Trophoblast cell (in vitro differentiated cells and primary cell): ENCODE results near the gene SLCO2B1.

Experiments
- DNase-seq, 2 donors: peaks; one replicate each; pipeline ENCODE4 v3.0.0-alpha.2; 2016
- H2AFZ ChIP-seq: 2 replicates; pipeline ENCODE4 v1.6.1; 2013; ENCODE audit warnings: low read length, moderate library complexity, mild to moderate bottlenecking; ENCODE audit not compliant: insufficient read depth, poor library complexity
- H2AK5ac ChIP-seq: 2 replicates; pipeline ENCODE4 v1.6.1; 2013; ENCODE audit warnings: mild to moderate bottlenecking, low read length
- H2BK120ac ChIP-seq: 2 replicates; pipeline ENCODE4 v1.6.1; 2013; ENCODE audit warnings: low read length, mild to moderate bottlenecking, moderate library complexity; ENCODE audit not compliant: insufficient read depth, poor library complexity
- H2BK12ac ChIP-seq: 2 replicates; pipeline ENCODE4 v1.6.1; 2013; ENCODE audit warnings: mild to moderate bottlenecking, low read length, moderate library complexity
- H2BK5ac ChIP-seq: 2 replicates; pipeline ENCODE4 v1.6.1; 2013; ENCODE audit warnings: low read length, low read depth, moderate library complexity, mild to moderate bottlenecking; ENCODE audit not compliant: poor library complexity
- H3K14ac ChIP-seq: 2 replicates; pipeline ENCODE4 v1.6.1; 2013; ENCODE audit warnings: mild to moderate bottlenecking, low read length
- H3K18ac ChIP-seq: 2 replicates; pipeline ENCODE4 v1.6.1; 2013; ENCODE audit warnings: mild to moderate bottlenecking, low read length
- H3K23ac ChIP-seq: 2 replicates; pipeline ENCODE4 v1.6.1; 2013; ENCODE audit warnings: low read length
- H3K27ac ChIP-seq: 2 replicates; pipeline ENCODE4 v1.5.1; 2013; ENCODE audit warnings: low read depth, mild to moderate bottlenecking, inconsistent platforms, low read length, moderate library complexity
- H3K27me3 ChIP-seq: 2 replicates; pipeline ENCODE4 v1.6.1; 2013; ENCODE audit warnings: inconsistent platforms, mild to moderate bottlenecking, low read length, moderate library complexity; ENCODE audit not compliant: insufficient read depth
- H3K36me3 ChIP-seq, 2 experiments: 1 replicate in 1 of 2; 2 replicates in 1 of 2; pipeline ENCODE4 v1.6.1; 2013; ENCODE audit warnings: low read length in 2 of 2, mild to moderate bottlenecking in 2 of 2, moderate library complexity in 1 of 2; ENCODE audit not compliant: insufficient read depth in 2 of 2, control insufficient read depth in 1 of 2
- H3K4ac ChIP-seq: 2 replicates; pipeline ENCODE4 v1.6.1; 2013; ENCODE audit warnings: low read depth, mild to moderate bottlenecking, low read length, moderate library complexity
- H3K4me1 ChIP-seq, 2 experiments: 1 replicate in 1 of 2; 2 replicates in 1 of 2; pipeline ENCODE4 v1.6.1; 2013; ENCODE audit warnings: low read length in 2 of 2, mild to moderate bottlenecking in 2 of 2, moderate library complexity in 1 of 2; ENCODE audit not compliant: insufficient read depth in 2 of 2, control insufficient read depth in 1 of 2
- H3K4me2 ChIP-seq: 2 replicates; pipeline ENCODE4 v1.6.1; 2013; ENCODE audit warnings: inconsistent platforms, mild to moderate bottlenecking, low read length, moderate library complexity
- H3K4me3 ChIP-seq: 2 replicates; pipeline ENCODE4 v1.5.1; 2013; ENCODE audit warnings: mild to moderate bottlenecking, low read depth, low read length, inconsistent platforms
- H3K79me1 ChIP-seq: one replicate; pipeline ENCODE4 v1.6.1; 2013; ENCODE audit warnings: low read length
- H3K79me2 ChIP-seq: 2 replicates; pipeline ENCODE4 v1.6.1; 2013; ENCODE audit warnings: low read length, mild to moderate bottlenecking; ENCODE audit not compliant: control insufficient read depth, insufficient read depth, poor library complexity
- H3K9ac ChIP-seq: 2 replicates; pipeline ENCODE4 v1.6.1; 2013; ENCODE audit warnings: mild to moderate bottlenecking, low read length
- H3K9me3 ChIP-seq: 2 replicates; pipeline ENCODE4 v1.6.1; 2013; ENCODE audit warnings: low read depth, mild to moderate bottlenecking, control low read depth, inconsistent platforms, low read length; ENCODE audit not compliant: insufficient read depth
- H4K12ac ChIP-seq: 2 replicates; pipeline ENCODE4 v1.6.1; 2013; ENCODE audit warnings: low read depth, mild to moderate bottlenecking, low read length, moderate library complexity
- H4K8ac ChIP-seq: 2 replicates; pipeline ENCODE4 v1.6.1; 2013; ENCODE audit warnings: low read depth, mild to moderate bottlenecking, low read length, moderate library complexity
- H4K91ac ChIP-seq: one replicate; pipeline ENCODE4 v1.6.1; 2013; ENCODE audit warnings: low read depth, mild to moderate bottlenecking, low read length, moderate library complexity
- WGBS: extraction: QIAGEN DNeasy Blood & Tissue Kit; methylation state at CpG from one replicate; pipeline ENCODE4 v1.1.7; 2013; ENCODE audit warnings: missing lambda C conversion rate; ENCODE audit not compliant: insufficient read length, insufficient coverage; ENCODE audit errors: extremely low coverage; 5-methylcytosine and 5-hydroxymethylcytosine counted together

The SLCO2B1 gene

DNA sequence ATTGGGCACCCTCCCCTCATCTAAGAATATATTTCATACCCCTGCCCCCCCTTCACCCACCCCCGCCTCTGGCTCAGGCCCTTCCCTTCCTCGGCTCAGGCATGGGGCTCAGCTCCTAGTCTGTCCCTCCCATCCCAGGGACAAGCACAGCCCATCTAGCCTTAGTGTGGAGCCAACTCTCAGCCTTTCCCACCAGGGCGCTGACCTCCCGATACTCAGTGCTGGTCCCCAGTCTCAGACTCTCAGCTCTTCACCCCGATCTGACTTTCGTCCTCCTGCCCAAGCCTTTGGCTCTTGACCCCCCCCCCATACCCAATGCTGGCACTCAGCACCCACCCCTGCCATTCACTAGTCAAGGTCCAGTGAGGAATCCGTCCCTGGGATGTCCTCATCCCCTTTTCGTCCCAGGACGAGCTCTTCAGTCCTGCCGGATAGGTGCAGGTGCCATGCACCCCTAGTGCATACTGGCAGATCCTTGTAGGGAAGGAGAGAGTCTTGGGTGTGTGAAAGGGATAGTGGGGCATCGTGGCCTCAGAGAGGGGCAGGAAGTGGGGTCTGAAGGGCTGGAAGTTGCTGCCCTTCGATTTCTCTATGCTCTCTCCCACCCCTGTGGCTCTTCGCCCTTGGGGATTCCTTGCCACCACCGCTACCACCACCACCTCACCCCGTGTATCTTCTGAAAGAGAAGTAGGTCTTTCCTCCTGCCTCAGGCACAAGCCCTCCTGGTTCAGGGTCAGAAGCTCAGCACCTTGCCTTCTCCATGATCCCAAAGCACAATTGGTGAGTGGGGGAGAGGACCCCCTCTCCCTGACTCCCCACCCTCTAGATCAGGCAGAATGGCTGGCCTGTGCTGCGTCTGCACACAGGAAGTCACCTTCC, 92.1 kb downstream of the SLCO2B1 start:
- Histone ChIP-seq H4K8ac (no peak overlapping the region), H3K18ac (no peak overlapping the region), H3K36me3 (no peaks in the 10 kb centered on the region), H2AFZ (no peak overlapping the region), H3K4ac (no peak overlapping the region), H2BK12ac (no peak overlapping the region), H4K91ac (no peak overlapping the region), H3K23ac (no peak overlapping the region), H3K27me3 (peaks cover 37% of the 10 kb centered on the region), H3K4me1 (peaks cover 5 to 9% of the 10 kb centered on the region in 2 experiments), H2BK120ac (no peak overlapping the region), H3K79me2 (no peaks in the 10 kb centered on the region), H3K14ac (no peak overlapping the region), H3K79me1 (no peaks in the 10 kb centered on the region), H3K27ac (no peak overlapping the region), H3K4me3 (no peak overlapping the region), H2AK5ac (no peak overlapping the region), H3K4me2 (no peak overlapping the region), H3K9me3 (peaks cover 11% of the 10 kb centered on the region), H4K12ac (no peak overlapping the region), H2BK5ac (no peak overlapping the region), H3K9ac (no peak overlapping the region)
- no peak for DNase-seq
- WGBS, result no CpG with 5 or more reads among the region's 16 CpGs

DNA sequence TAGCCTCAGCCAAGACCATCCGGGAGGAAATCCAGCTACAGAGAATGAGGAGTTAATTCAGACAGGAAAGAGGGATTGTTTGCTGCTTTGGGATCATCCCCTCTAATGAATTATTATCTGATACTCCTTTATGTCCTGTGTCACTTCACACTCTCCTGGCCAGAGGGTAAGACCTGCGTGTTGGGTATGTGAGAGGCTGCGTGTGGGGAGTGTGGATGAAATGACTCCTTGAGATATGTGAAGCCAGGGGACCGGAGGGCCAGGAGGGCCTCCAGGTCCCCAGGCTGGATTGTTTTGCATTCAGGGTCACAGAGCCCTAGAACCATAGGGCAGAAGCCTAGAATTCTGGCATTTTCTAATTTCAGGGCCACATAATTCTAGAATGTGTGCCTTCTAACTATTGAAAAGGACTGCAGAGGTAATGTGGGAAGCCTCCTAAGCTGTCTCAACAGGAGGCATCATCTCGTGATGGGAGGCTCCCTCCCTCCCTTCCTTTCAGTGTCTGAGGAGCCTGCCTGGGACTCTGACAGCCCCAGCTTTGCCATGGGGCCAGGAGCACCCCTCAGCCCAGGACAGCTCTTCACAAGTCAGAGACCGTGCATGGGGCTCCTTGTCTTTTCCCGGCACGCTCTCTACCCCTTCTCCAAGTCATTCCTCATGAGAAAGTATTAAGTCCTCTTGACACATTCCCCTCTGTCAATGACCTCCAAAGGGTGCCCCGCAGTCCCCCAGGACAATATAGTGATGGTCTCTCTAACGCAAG, 93.3 kb downstream of the SLCO2B1 start:
- WGBS, result no CpG with 5 or more reads among the region's 10 CpGs
- H3K9ac ChIP-seq, result no peak overlapping the region

DNA sequence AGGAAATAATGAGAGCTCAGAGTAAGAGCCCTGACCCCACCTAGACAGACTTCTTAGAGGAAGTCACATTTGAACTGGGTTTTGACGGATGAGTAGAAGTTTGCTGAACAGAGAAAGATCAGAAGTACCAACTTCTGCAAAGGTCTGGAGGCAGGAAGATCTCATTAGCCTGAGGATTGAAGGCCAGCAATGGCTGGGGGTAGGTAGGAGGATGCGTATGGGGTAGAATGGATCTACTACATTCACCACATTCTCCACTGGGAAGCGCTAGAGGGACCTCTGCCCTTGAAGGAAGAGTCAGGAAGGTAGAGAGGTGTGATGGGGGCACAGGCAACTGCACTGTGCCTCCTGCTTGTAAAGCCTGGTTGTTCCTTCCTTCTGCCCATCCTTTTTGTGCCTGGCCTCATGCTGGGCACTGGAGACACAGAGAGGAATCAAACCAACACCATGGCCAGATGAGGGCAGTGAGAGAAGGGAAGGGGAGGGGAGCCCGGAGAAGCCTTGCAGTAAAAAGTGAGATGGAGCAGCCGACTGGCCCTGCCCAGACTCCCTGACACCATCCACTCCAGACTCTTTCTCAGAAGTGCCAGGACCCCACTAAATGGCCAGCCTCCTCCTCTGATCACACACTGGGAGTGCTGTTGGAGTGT, 94.6 kb downstream of the SLCO2B1 start:
- H3K4me3 ChIP-seq, result no peak overlapping the region
- H2BK120ac ChIP-seq, result no peak overlapping the region
- no peak overlapping the region for H3K27ac ChIP-seq
- no CpG with 5 or more reads among the region's 5 CpGs for WGBS
- H2AFZ ChIP-seq, result no peak overlapping the region
- H4K91ac ChIP-seq, result no peak overlapping the region
- no peak overlapping the region for H3K4ac ChIP-seq
- no peaks in the 10 kb centered on the region for H3K36me3 ChIP-seq
- no peaks in the 10 kb centered on the region for H3K79me2 ChIP-seq
- H3K9ac ChIP-seq, result no peak overlapping the region
- no peak overlapping the region for H2AK5ac ChIP-seq
- H3K79me1 ChIP-seq, result no peaks in the 10 kb centered on the region
- peak in 1 of 2 donors; percentile 21 for DNase-seq
- H3K18ac ChIP-seq, result no peak overlapping the region
- H3K4me1 ChIP-seq, result peaks cover 5 to 9% of the 10 kb centered on the region in 2 experiments
- H2BK5ac ChIP-seq, result no peak overlapping the region
- H3K14ac ChIP-seq, result no peak overlapping the region
- H4K8ac ChIP-seq, result no peak overlapping the region
- no peak overlapping the region for H4K12ac ChIP-seq
- no peak overlapping the region for H2BK12ac ChIP-seq
- no peak overlapping the region for H3K4me2 ChIP-seq
- H3K27me3 ChIP-seq, result peaks cover 24% of the 10 kb centered on the region
- H3K23ac ChIP-seq, result no peak overlapping the region
- H3K9me3 ChIP-seq, result peaks cover 11% of the 10 kb centered on the region

More for the DNA sequence above, 93.3 kb downstream of the SLCO2B1 start:
- Histone ChIP-seq H3K4me3 (no peak overlapping the region), H2BK120ac (no peak overlapping the region), H2BK12ac (no peak overlapping the region), H3K23ac (no peak overlapping the region), H4K8ac (no peak overlapping the region), H2AK5ac (no peak overlapping the region), H3K27ac (no peak overlapping the region), H3K18ac (no peak overlapping the region), H4K91ac (no peak overlapping the region), H2AFZ (no peak overlapping the region), H3K36me3 (no peaks in the 10 kb centered on the region), H3K79me1 (no peaks in the 10 kb centered on the region), H3K79me2 (no peaks in the 10 kb centered on the region), H4K12ac (no peak overlapping the region), H3K27me3 (peaks cover 36% of the 10 kb centered on the region), H3K14ac (no peak overlapping the region), H3K4ac (no peak overlapping the region), H3K4me2 (no peak overlapping the region), H3K4me1 (peaks cover 5 to 9% of the 10 kb centered on the region in 2 experiments), H2BK5ac (no peak overlapping the region), H3K9me3 (peaks cover 11% of the 10 kb centered on the region)
- no peak for DNase-seq

DNA sequence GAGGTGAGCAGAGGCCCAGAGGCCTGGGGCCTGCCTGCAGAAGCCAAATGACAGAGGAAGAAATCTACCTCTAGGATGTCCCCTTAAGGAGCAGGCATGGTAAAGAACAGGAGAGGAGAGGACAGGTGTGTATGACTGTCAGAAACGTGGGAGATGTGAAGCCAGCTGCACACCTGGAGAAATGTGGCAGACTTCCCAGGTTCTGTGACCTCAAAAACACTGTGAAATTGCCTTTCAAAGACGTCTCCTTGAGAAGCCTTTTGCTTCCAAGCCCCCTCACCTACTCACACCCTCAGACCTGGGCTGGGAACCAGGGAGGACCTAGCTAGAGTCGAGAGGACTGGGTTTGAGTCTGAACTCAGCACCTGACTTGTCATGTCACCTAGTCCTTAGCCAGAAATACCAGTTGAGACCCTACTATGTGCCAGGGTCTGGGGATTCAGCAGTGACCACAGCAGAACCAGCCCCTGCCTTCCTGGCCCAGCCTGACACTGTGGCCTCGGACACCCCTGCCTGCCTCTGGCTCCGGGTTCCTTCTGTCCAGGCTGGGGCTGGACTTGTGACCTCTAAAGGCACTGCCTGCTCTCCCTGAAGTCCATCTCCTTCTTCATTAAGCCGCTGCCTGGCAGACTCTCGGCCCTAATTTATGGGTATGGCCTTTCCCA, 95.2 kb downstream of the SLCO2B1 start:
- WGBS, result no CpG with 5 or more reads among the region's 7 CpGs
- H2BK120ac ChIP-seq, result no peak overlapping the region
- no peak overlapping the region for H4K91ac ChIP-seq

More for the DNA sequence above, 95.2 kb downstream of the SLCO2B1 start:
- no peak overlapping the region for H3K9ac ChIP-seq
- no peak overlapping the region for H3K14ac ChIP-seq
- H3K79me2 ChIP-seq, result no peaks in the 10 kb centered on the region
- H3K27me3 ChIP-seq, result peaks cover 18% of the 10 kb centered on the region
- DNase-seq, result no peak
- no peaks in the 10 kb centered on the region for H3K36me3 ChIP-seq
- H2AFZ ChIP-seq, result no peak overlapping the region
- H2BK12ac ChIP-seq, result no peak overlapping the region
- H2BK5ac ChIP-seq, result no peak overlapping the region
- H3K9me3 ChIP-seq, result peaks cover 9% of the 10 kb centered on the region
- no peak overlapping the region for H3K23ac ChIP-seq
- peaks cover 2 to 4% of the 10 kb centered on the region in 2 experiments for H3K4me1 ChIP-seq
- H3K79me1 ChIP-seq, result no peaks in the 10 kb centered on the region
- no peak overlapping the region for H3K4me3 ChIP-seq
- H3K4me2 ChIP-seq, result no peak overlapping the region
- no peak overlapping the region for H3K4ac ChIP-seq
- H3K27ac ChIP-seq, result no peak overlapping the region
- no peak overlapping the region for H3K18ac ChIP-seq
- no peak overlapping the region for H4K12ac ChIP-seq
- H4K8ac ChIP-seq, result no peak overlapping the region
- H2AK5ac ChIP-seq, result no peak overlapping the region
